OCI-LY7 (cell line): ENCODE results near the gene PPHLN1. TPM values are rescaled to one million over a fixed set of nuclear protein-coding genes. Genes with fewer than 3 reads are reported as not detected.

Experiments used
- BruUV-seq: library from RNA; stranded (reverse); fragments of 400-500 nt; replicated peaks from 2 replicates; lab custom pipeline; 2021; lab: Mats Ljungman, UMichigan
- CTCF ChIA-PET: fragments of 300-600 bp; sonication (Branson Sonifier 250); formaldehyde crosslinking; loops from one replicate; lab custom pipeline; 2022; ENCODE audit warnings: antibody characterized with exemption; ENCODE audit not compliant: unreplicated experiment; lab: Charles Lee
- POLR2A ChIA-PET: fragments of 300-600 bp; sonication (Branson Sonifier 250); formaldehyde crosslinking; loops from one replicate; lab custom pipeline; 2022; ENCODE audit warnings: antibody characterized with exemption; lab: Charles Lee
- DNase-seq: peaks from one replicate; pipeline ENCODE4 v3.0.0-alpha.2; 2015; ENCODE audit warnings: low spot score
- H2AFZ ChIP-seq: fragments of 200-600 bp; sonication (generic), shearing (Covaris generic); 2 replicates; pipeline ENCODE4 v1.6.1; 2014; ENCODE audit warnings: mild to moderate bottlenecking, antibody characterized with exemption, low read length, moderate library complexity
- H3K27ac ChIP-seq: fragments of 200-600 bp; sonication (generic); 2 replicates; pipeline ENCODE4 v1.5.1; 2014; ENCODE audit warnings: mixed run types, low read depth, mild to moderate bottlenecking, moderate library complexity, low read length, inconsistent platforms; ENCODE audit not compliant: poor library complexity, severe bottlenecking
- H3K36me3 ChIP-seq: fragments of 200-600 bp; sonication (generic); 2 replicates; pipeline ENCODE4 v1.6.1; 2014; ENCODE audit warnings: mild to moderate bottlenecking, antibody characterized with exemption, low read length, moderate library complexity, mixed read lengths; ENCODE audit not compliant: insufficient read depth
- H3K4me1 ChIP-seq: fragments of 200-600 bp; sonication (generic); 2 replicates; pipeline ENCODE4 v1.5.1; 2014; ENCODE audit warnings: mild to moderate bottlenecking, low read length; ENCODE audit not compliant: insufficient read depth, poor library complexity, severe bottlenecking
- H3K4me2 ChIP-seq: fragments of 200-600 bp; sonication (generic); 2 replicates; pipeline ENCODE4 v1.6.1; 2014; ENCODE audit warnings: mild to moderate bottlenecking, low read length
- H3K4me3 ChIP-seq: fragments of 200-600 bp; sonication (generic); 2 replicates; pipeline ENCODE4 v1.5.1; 2014; ENCODE audit warnings: mild to moderate bottlenecking, low read depth, low read length; ENCODE audit not compliant: poor library complexity, severe bottlenecking
- H3K79me2 ChIP-seq: fragments of 200-600 bp; sonication (generic); 2 replicates; pipeline ENCODE4 v1.6.1; 2016; ENCODE audit warnings: low read depth, mild to moderate bottlenecking, low read length, moderate library complexity, mixed read lengths; ENCODE audit not compliant: insufficient read depth
- H3K9me2 ChIP-seq: fragments of 200-600 bp; sonication (generic); 2 replicates; pipeline ENCODE4 v1.6.1; 2016; ENCODE audit warnings: mild to moderate bottlenecking, low read length, mixed read lengths; ENCODE audit not compliant: insufficient read depth
- H3K9me3 ChIP-seq: fragments of 200-600 bp; sonication (generic); 2 replicates; pipeline ENCODE4 v1.6.1; 2014; ENCODE audit warnings: mild to moderate bottlenecking, mixed run types, low read length, mixed read lengths
- H4K20me1 ChIP-seq: fragments of 200-600 bp; sonication (generic); 2 replicates; pipeline ENCODE4 v1.6.1; 2014; ENCODE audit warnings: mild to moderate bottlenecking, antibody characterized with exemption, low read length, moderate library complexity, mixed read lengths; ENCODE audit not compliant: insufficient read depth
- EZH2phosphoT487 ChIP-seq: fragments of 200-600 bp; sonication (generic); IDR thresholded peaks from 2 replicates; pipeline ENCODE4 v1.6.1; 2018; ENCODE audit warnings: low read depth, borderline replicate concordance, mild to moderate bottlenecking, mixed run types, antibody characterized with exemption, low read length, moderate library complexity, mixed read lengths
- intact Hi-C: fragments of 100-400 bp; cut with micrococcal nuclease; formaldehyde crosslinking; loops from one replicate; pipeline ENCODE4 v1.10.0; 2022; ENCODE audit not compliant: unreplicated experiment
- total RNA-seq, 2 experiments: library from RNA; depleted of rRNA in 1 of 2; stranded (reverse); fragments of >200 nt in 1 of 2; shearing (Covaris generic) in 1 of 2; gene quantifications; 2 replicates each; pipeline ENCODE4 v1.2.3, GENCODE V29; 2014 to 2022
- TF ChIP-seq, protein P1 (sequence below): fragments of 200-600 bp; sonication (generic); conservative IDR thresholded peaks from 2 replicates; pipeline ENCODE4 v1.5.1; 2014; ENCODE audit warnings: mild to moderate bottlenecking, antibody characterized with exemption, low read length, moderate library complexity, mixed read lengths

The PPHLN1 gene
- total RNA-seq, 2 experiments from 2014 or later, result 95.3 to 97.6 TPM

DNA sequence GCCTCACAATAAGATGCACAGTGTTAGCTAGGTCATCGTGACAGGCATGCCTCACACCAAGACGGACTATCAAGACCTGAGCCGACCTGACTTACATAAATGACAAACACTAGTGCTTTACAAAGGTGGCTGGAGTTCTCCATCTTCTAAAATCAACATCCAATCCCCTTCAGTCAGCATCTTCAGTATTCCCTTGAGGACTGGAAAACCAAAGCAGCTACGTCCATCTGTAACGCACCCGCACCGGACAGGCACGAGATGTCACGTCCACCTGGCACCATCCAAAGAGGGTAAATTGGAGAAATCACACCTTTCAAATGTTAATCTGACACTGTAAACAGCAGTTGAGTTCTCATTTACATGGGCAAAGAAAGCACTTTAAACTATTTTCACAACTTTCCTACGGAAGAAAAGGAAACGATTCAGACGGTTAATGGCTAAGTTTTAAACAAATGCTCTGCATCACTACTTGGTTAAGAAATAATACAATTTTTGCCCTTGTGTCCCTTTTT is 133.4 kb downstream of the PPHLN1 start:
- H3K27ac ChIP-seq, result no peak overlapping the region
- H3K4me2 ChIP-seq, result no peak overlapping the region
- no peaks in the 10 kb centered on the region for H4K20me1 ChIP-seq
- no peaks in the 10 kb centered on the region for H3K9me3 ChIP-seq
- H3K36me3 ChIP-seq, result no peaks in the 10 kb centered on the region
- no peak overlapping the region for H2AFZ ChIP-seq
- no peaks in the 10 kb centered on the region for H3K79me2 ChIP-seq
- ChIA-PET POLR2A (interaction anchor here (0.5 to 0.6 kb wide), 2 partner anchors 109 to 340 kb away, joined by 3 read pairs; no protein-coding TSS in a partner anchor), CTCF (no interaction called here)
- no peak overlapping the region for H3K4me3 ChIP-seq
- H3K9me2 ChIP-seq, result no peaks in the 10 kb centered on the region
- intact Hi-C loops, result no loop called here
- no TSS peak for BruUV-seq
- DNase-seq, result no peak
- no peak for TF ChIP-seq EZH2phosphoT487
- TF ChIP-seq, protein P1, sequence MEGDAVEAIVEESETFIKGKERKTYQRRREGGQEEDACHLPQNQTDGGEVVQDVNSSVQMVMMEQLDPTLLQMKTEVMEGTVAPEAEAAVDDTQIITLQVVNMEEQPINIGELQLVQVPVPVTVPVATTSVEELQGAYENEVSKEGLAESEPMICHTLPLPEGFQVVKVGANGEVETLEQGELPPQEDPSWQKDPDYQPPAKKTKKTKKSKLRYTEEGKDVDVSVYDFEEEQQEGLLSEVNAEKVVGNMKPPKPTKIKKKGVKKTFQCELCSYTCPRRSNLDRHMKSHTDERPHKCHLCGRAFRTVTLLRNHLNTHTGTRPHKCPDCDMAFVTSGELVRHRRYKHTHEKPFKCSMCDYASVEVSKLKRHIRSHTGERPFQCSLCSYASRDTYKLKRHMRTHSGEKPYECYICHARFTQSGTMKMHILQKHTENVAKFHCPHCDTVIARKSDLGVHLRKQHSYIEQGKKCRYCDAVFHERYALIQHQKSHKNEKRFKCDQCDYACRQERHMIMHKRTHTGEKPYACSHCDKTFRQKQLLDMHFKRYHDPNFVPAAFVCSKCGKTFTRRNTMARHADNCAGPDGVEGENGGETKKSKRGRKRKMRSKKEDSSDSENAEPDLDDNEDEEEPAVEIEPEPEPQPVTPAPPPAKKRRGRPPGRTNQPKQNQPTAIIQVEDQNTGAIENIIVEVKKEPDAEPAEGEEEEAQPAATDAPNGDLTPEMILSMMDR, result no peak
- H3K4me1 ChIP-seq, result no peaks in the 10 kb centered on the region

DNA sequence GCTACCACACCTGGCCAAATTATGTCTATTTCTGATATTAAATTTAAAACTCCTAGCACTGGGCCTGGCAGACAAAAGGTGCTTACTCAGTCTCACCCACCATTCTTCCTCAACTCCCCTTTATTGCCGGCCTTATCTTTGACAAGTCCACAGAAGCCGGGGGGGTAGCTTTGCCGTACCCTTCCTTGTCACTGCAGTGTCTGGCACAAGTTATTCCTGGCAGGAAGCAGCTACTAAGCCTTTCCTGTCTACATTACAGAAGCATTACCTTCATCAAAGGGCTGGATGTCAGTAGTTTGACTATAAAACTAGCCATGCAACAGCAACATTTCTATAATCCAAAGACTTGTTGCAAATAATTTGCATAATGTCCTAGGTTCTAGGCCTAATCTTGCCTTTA is 136.5 kb downstream of the PPHLN1 start:
- Histone ChIP-seq H3K4me2 (no peak overlapping the region), H3K9me3 (no peaks in the 10 kb centered on the region), H3K4me3 (no peak overlapping the region), H3K36me3 (no peaks in the 10 kb centered on the region), H3K4me1 (peaks cover 4% of the 10 kb centered on the region), H2AFZ (no peak overlapping the region), H3K79me2 (no peaks in the 10 kb centered on the region), H4K20me1 (no peaks in the 10 kb centered on the region), H3K9me2 (no peaks in the 10 kb centered on the region), H3K27ac (no peak overlapping the region)
- CTCF ChIA-PET, result no interaction called here
- no peak for TF ChIP-seq EZH2phosphoT487
- TF ChIP-seq, protein P1, result no peak
- no peak for DNase-seq
- intact Hi-C loops, result no loop called here
- no TSS peak for BruUV-seq
- POLR2A ChIA-PET, result interaction anchor here (0.6 kb wide), 1 partner anchor 278 kb away, joined by 3 read pairs; no protein-coding TSS in a partner anchor

DNA sequence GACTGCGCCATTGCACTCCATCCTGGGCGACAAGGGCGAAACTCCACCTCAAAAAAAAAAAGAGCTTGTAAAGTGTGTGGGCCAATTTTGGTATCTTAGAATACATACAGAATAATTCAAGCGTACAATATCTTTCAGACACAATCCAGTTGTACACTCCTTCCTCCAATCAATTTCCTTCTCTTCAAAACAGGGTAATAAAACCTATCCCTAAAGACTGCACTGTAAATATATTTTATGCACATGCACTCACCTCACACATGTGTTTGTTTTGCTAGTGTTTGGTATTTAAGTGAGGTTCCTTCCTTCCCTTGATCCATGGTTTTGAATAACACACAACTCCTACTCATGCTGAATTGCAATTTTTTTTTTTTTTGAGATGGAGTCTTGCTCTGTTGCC is 137.7 kb downstream of the PPHLN1 start:
- Histone ChIP-seq H3K36me3 (no peaks in the 10 kb centered on the region), H2AFZ (no peak overlapping the region), H3K27ac (no peak overlapping the region), H3K4me1 (peaks cover 16% of the 10 kb centered on the region), H4K20me1 (no peaks in the 10 kb centered on the region), H3K4me2 (no peak overlapping the region), H3K9me2 (no peaks in the 10 kb centered on the region), H3K4me3 (no peak overlapping the region), H3K79me2 (no peaks in the 10 kb centered on the region), H3K9me3 (no peaks in the 10 kb centered on the region)
- intact Hi-C loops, result no loop called here
- ChIA-PET POLR2A (interaction anchor here (0.5 to 1.3 kb wide), 4 partner anchors 10 to 46 kb away, joined by 3 to 6 read pairs (median 4); no protein-coding TSS in a partner anchor), CTCF (no interaction called here)
- BruUV-seq, result no TSS peak
- TF ChIP-seq, protein P1, result no peak
- no peak for TF ChIP-seq EZH2phosphoT487
- no peak for DNase-seq
